Bronchial smooth muscle cell (primary cell): ENCODE data around the gene NPM3. TPM values are rescaled to one million over a fixed set of nuclear protein-coding genes. Genes with fewer than 3 reads are reported as not detected.

Experiments
- total RNA-seq: library from RNA; depleted of rRNA; stranded (reverse); fragments of >200 nt; gene quantifications from 2 replicates; pipeline ENCODE4 v1.2.1, GENCODE V29; 2014

Gene NPM3, protein sequence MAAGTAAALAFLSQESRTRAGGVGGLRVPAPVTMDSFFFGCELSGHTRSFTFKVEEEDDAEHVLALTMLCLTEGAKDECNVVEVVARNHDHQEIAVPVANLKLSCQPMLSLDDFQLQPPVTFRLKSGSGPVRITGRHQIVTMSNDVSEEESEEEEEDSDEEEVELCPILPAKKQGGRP
- 93.2 and 113 TPM in 2 replicates for total RNA-seq

DNA sequence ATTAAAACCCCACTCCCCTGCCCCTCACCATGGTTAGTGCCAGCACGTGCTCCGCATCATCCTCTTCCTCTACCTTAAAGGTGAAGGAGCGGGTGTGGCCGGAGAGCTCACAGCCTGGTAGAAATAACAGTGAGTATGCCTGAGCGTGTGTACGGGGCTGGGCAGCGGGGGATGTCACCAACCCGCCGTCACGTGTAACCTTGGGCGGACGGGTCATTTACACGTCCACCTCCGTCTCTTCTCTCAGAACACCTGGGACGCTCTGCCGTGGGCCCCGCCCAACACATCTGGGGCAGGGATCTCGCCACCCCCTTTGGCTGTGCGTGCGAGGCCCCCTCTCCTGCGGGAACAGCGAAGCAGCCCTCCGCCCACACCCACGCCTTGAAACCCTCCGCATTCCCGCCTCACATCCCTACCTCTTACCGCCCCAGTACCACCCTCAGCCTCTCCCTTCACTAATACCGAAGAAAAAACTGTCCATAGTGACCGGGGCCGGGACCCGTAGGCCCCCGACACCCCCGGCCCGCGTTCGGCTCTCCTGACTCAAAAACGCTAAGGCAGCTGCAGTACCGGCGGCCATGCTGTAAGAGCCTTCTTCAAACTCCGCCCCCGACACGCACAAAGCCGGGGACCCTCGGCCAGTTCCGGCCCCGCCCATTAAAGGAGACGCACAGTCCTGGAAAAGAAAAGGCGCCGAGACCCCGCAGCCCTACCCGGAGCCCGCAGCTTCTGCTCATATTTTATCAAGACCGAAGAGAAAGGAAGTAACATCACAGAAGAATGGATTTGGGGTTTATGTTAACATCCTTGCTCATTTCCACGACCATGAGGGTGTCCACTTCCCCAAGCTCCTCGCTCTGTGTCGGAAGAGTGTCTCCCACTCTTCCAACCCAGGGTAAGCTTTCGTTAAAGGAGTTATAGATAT is at the start of gene NPM3:
NPM3 (minus strand) TSS at position 636 of the 925 bp plus-strand sequence; CDS start at position 580, 56 bp downstream.

DNA sequence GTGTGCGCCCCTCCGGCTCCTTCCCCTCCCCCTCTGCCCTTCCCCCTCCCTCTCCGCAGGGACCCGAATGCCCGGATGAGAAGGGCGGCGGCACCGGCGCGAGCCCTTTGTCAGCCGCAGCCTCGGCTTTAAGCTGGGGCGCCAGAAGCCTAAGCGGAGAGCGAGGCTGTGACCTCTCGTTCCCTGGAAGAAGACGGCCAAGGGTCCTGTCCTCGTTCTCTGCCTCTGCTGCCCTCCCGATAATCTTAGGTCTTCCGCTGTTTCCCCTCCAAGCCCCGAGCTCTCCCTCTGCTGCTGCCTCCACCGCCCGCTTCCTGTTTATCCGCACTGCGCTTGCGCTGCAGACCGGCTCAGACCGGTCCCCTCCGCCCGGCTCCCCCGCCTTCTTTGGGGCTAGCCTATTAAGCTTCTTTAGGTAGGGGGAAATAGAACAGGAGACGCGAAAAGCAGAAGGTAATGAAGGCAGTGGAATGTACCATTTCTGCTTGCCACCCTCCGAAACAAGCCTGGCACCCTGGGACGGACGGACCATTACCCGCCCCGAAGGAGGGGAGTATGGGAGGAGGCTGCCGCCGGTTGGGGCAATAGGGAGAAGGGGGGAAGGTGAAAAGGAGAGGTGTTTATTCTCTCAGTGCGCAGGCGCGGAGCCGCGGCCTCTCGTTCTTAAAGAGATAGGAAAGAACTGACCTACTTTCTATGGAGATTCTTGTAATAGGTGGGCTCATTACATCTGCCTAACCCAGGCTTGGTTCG is 35.0 kb upstream of the NPM3 start, which contains the start of gene OGA:
OGA (minus strand) TSS at position 326 of the 753 bp plus-strand sequence. CDS start 422 bp downstream, outside the sequence.

DNA sequence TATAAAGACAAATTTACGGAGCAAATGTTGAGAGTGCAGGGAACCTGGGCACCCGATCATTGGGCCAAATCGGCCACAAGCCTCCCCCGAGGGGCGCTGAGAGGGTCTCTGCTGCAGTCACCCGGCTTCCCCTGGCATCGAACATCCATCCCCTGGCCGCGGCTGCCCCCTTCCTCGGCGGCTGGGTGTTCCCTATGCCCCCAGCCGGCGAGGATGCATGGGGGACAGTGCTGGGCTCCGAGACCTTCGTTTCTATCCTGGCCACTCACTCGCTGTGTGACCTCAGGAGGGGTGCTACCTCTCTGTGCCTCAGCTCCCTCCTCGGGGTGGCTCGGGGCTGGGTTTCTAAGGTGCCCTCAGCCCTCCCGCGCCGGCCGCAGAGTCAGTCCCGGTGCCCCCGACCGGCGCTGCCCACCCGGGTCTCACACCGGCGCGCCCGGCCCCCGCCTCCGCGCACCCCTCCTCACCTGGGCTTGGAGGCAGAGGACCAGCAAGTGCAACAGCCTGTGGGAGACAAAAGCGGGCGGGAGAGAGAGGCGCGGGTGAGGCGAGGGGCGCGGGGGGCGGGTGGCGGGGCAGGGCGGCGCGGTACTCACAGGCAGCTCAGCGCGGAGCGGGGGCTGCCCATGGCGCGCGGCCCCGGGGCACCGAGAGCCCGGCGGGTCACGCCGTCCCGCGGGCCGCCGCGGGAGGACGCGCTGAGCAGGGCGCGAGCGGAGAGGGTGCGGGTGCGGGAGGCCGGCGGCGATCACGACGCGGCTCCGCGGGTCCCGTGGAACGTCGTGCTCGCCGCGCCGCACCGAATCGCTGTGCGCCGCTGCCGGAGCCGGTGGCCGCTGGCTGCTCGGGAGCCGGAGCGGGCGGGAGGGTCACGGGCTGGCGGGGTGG is 7.7 kb downstream of the NPM3 start, which contains the start of gene FGF8:
FGF8 (minus strand) TSS at position 842 of the 888 bp plus-strand sequence; CDS start at position 628, 214 bp downstream.

Other genes starting within 250 kb of the NPM3 start
- gene POLL, start 195.2 kb downstream of the NPM3 start, total RNA-seq, result 9.1 and 9.8 TPM in 2 replicates
- 52.8 and 67.7 TPM in 2 replicates for gene DPCD, start 195.1 kb downstream of the NPM3 start, total RNA-seq
- 49.0 and 75.7 TPM in 2 replicates for gene FBXW4, start 88.3 kb downstream of the NPM3 start, total RNA-seq
- 0.16 TPM in 1 of 2 replicates, not detected in the other for gene FGF8, start 7.3 kb downstream of the NPM3 start, total RNA-seq
- 98.1 and 109 TPM in 2 replicates for gene OGA, start 35.0 kb upstream of the NPM3 start, total RNA-seq
- 0.32 and 1.3 TPM in 2 replicates for gene KCNIP2, start 60.4 kb upstream of the NPM3 start, total RNA-seq